ENCODE measurements around the gene YDJC. TPM values are rescaled to one million over a fixed set of nuclear protein-coding genes. Genes with fewer than 3 reads are reported as not detected.
A peak's percentile ranks its signal among the peaks of the same experiment; 100 is the strongest.
"Not testable (repeated sequence)": the region's sequence is repeated elsewhere in the genome, so short reads cannot be mapped to it uniquely, and the experiment has no call there.

The YDJC gene
- total RNA-seq, 2 donors from 2014 or later, result 16.4 to 19.9 TPM

DNA sequence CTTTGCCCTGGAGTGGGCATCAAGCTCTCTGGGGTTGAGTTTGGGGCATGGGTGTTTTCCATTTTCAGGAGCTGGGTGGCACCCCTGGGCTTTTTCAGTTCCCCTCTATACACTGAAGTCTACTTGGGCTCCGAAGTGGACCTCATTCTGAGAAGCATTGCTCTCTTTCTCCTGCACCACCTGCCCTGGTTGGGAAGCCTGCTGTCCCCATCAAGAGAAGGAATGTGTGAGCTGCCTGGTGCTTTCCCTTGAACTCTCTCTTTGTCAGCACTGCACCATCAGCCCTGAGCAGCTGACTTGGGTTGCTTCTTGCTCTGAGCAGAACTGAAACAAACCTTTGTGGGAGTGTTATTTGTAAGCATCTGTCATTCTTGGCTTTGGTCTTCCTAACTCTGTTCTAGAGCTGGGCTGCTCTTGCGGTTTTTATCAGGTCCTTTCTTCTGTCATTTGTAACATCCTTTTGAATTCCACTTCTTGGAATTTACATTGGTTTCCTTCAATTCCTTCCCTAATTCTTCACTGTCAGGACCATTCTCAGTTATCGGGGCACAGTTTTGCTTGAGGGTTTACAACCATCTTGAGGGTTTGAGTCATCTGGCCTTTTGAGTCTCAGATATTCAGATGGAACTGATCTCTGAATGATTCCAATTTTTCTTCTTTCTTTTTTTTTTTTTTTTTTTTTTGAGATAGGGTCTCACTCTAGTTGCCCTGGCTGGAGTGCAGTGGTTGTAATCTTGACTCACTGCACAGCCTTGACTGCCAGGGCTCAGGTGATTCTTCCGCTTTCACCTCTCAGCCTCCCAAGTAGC, 41.8 kb downstream of the YDJC start:
- no peaks in the 10 kb centered on the region for H3K27me3 Mint-ChIP-seq (ENCODE audit: insufficient read depth)
- no peaks in the 10 kb centered on the region for H3K27me3 ChIP-seq (ENCODE audit: control insufficient read depth, insufficient read depth, low read length, poor library complexity, severe bottlenecking)
- 93 to 97% methylated on average over 2 to 4 of the region's 4 CpGs for WGBS, 2 experiments (ENCODE audit: insufficient coverage in 1 of 2, insufficient read length in 1 of 2)
- no peak for TF ChIP-seq CTCF (conservative IDR thresholded peaks at IDR 0.05)
- no peak overlapping the region for H3K27ac ChIP-seq (ENCODE audit: low read depth, low read length)
- H3K4me1 Mint-ChIP-seq, result peaks cover 12% of the 10 kb centered on the region
- H3K9me3 ChIP-seq (ENCODE audit: control insufficient read depth, low read length), result no peaks in the 10 kb centered on the region
- peaks cover 45% of the 10 kb centered on the region for H3K36me3 ChIP-seq (ENCODE audit: control insufficient read depth, insufficient read depth, low read length)
- H3K4me1 ChIP-seq (ENCODE audit: control insufficient read depth, insufficient read depth, low read length), result no peaks in the 10 kb centered on the region
- H3K27ac Mint-ChIP-seq, result peak overlapping the region; percentile 33
- H3K4me3 Mint-ChIP-seq, result no peak overlapping the region
- H3K9me3 Mint-ChIP-seq, result no peaks in the 10 kb centered on the region
- H3K9ac ChIP-seq (ENCODE audit: extremely low read depth, low read length, poor library complexity, severe bottlenecking), result no peak overlapping the region
- H3K4me3 ChIP-seq (ENCODE audit: low read length), result no peak overlapping the region
- H3K36me3 Mint-ChIP-seq (ENCODE audit: low read depth), result peaks cover 33% of the 10 kb centered on the region
- DNase-seq, result no peak

- no peak overlapping the region for H3K9ac ChIP-seq (ENCODE audit: extremely low read depth, low read length, poor library complexity, severe bottlenecking)
- H3K4me3 Mint-ChIP-seq, result no peak overlapping the region
- no peaks in the 10 kb centered on the region for H3K4me1 ChIP-seq (ENCODE audit: control insufficient read depth, insufficient read depth, low read length)
- no peaks in the 10 kb centered on the region for H3K9me3 ChIP-seq (ENCODE audit: control insufficient read depth, low read length)
- 94 to 100% methylated on average over 1 to 2 of the region's 2 CpGs for WGBS, 2 experiments (ENCODE audit: insufficient coverage in 1 of 2, insufficient read length in 1 of 2)
- H3K4me3 ChIP-seq (ENCODE audit: low read length), result no peak overlapping the region
- TF ChIP-seq CTCF (conservative IDR thresholded peaks at IDR 0.05), result no peak
- no peak for DNase-seq
- H3K36me3 ChIP-seq (ENCODE audit: control insufficient read depth, insufficient read depth, low read length), result peaks cover 27% of the 10 kb centered on the region
- H3K27me3 ChIP-seq (ENCODE audit: control insufficient read depth, insufficient read depth, low read length, poor library complexity, severe bottlenecking), result no peaks in the 10 kb centered on the region
- H3K27ac Mint-ChIP-seq, result peak overlapping the region; percentile 12
- peaks cover 21% of the 10 kb centered on the region for H3K36me3 Mint-ChIP-seq (ENCODE audit: low read depth)
- no peaks in the 10 kb centered on the region for H3K27me3 Mint-ChIP-seq (ENCODE audit: insufficient read depth)
- H3K9me3 Mint-ChIP-seq, result no peaks in the 10 kb centered on the region
- peaks cover 6% of the 10 kb centered on the region for H3K4me1 Mint-ChIP-seq
- H3K27ac ChIP-seq (ENCODE audit: low read depth, low read length), result no peak overlapping the region
Observed at GRCh38 chr22:21585389-21585788, 44.4 kb downstream of the YDJC start.

DNA sequence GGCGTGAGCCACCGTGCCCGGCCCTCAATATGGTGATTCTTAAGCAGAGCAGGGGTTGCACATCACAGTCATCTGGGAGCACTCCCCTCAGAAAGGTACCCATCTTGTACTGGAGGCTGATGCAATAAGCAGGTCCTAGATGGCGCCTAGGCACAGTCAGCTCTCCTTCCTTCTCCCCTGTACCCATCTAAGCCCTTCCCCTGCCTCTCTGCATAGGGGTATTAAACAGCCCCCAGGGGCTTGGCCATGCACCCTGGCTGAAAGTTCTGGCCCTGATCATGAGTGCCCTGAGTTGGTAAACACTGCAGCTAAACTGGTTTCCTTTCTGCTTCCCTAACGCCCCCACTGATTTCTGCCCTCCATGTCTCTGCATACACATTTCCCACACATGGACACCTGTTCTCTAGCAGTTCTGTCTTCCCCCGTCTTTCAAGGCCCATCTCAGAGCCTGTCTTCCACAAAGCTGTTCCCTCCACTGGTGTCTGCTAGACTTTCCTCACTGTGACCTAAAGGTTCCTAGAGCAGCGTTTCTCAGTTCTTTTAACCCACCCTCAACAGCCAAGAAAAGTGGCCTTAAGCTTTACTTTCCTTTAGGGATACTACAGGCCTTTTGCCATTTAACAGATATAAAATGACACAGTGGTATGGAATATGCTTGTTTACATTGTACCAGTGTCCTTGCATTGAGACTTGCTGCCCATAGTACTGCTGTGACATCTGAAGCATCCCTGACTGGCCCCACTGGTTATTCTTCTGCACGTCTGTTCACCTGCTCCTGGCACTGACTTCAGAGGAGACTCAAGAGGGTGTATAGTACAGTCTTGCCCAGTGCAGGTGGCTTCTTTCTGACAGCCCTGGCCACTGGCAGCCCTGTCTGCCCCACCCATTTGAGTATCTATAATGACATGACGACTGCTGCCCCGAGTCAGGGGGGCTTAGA, 46.8 kb downstream of the YDJC start:
- H3K27me3 ChIP-seq (ENCODE audit: control insufficient read depth, insufficient read depth, low read length, poor library complexity, severe bottlenecking), result no peaks in the 10 kb centered on the region
- 95 to 99% methylated on average over 9 to 10 of the region's 10 CpGs for WGBS, 2 experiments (ENCODE audit: insufficient coverage in 1 of 2, insufficient read length in 1 of 2)

DNA sequence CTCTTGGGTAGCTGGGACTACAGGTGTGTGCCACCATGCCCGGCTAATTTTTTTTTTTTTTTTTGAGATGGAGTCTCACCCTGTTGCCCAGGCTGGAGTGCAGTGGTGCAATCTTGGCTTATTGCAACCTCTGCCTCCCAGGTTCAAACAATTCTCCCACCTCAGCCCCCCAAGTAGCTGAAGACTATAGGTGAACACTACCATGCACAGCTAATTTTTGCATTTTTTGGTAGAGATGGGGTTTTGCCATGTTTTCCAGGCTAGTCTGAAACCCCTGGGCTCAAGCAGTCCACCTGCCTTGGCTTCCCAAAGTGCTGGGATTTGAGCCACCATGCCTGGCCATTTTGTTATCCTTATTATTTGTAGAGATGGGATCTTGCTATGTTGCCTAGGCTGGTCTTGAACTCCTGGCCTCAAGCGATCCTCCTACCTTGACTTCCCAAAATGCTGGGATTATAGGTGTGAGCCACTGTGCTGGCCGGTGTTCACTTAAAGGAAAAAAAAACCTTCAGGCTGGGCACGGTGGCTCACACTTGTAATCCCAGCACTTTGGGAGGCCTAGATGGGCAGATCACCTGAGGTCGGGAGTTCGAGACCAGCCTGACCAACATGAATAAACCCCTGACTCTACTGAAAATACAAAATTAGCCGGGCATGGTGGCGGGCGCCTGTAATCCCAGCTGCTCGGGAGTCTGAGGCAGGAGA, 48.7 kb downstream of the YDJC start:
- H3K36me3 Mint-ChIP-seq (ENCODE audit: low read depth), result peaks cover 17% of the 10 kb centered on the region
- H3K27ac Mint-ChIP-seq; H3K4me1 Mint-ChIP-seq; H3K4me3 Mint-ChIP-seq; H3K4me1 ChIP-seq (ENCODE audit: control insufficient read depth, insufficient read depth, low read length); H3K9me3 ChIP-seq (ENCODE audit: control insufficient read depth, low read length); H3K27me3 ChIP-seq (ENCODE audit: control insufficient read depth, insufficient read depth, low read length, poor library complexity, severe bottlenecking); H3K4me3 ChIP-seq (ENCODE audit: low read length); H3K9ac ChIP-seq (ENCODE audit: extremely low read depth, low read length, poor library complexity, severe bottlenecking); H3K27me3 Mint-ChIP-seq (ENCODE audit: insufficient read depth); H3K9me3 Mint-ChIP-seq; DNase-seq; H3K27ac ChIP-seq (ENCODE audit: low read depth, low read length): not testable (repeated sequence)
- peaks cover 24% of the 10 kb centered on the region for H3K36me3 ChIP-seq (ENCODE audit: control insufficient read depth, insufficient read depth, low read length)
- 93 to 95% methylated on average over 8 to 10 of the region's 10 CpGs for WGBS, 2 experiments (ENCODE audit: insufficient coverage in 1 of 2, insufficient read length in 1 of 2)

More for the DNA sequence above, 46.8 kb downstream of the YDJC start:
- no peaks in the 10 kb centered on the region for H3K9me3 ChIP-seq (ENCODE audit: control insufficient read depth, low read length)
- peaks cover 24% of the 10 kb centered on the region for H3K36me3 ChIP-seq (ENCODE audit: control insufficient read depth, insufficient read depth, low read length)
- no peak overlapping the region for H3K27ac ChIP-seq (ENCODE audit: low read depth, low read length)
- TF ChIP-seq CTCF (conservative IDR thresholded peaks at IDR 0.05), result no peak
- Mint-ChIP-seq H3K9me3 (no peaks in the 10 kb centered on the region), H3K27me3 (ENCODE audit: insufficient read depth) (no peaks in the 10 kb centered on the region), H3K36me3 (ENCODE audit: low read depth) (peaks cover 19% of the 10 kb centered on the region), H3K27ac (no peak overlapping the region), H3K4me1 (peaks cover 1% of the 10 kb centered on the region), H3K4me3 (no peak overlapping the region)
- H3K9ac ChIP-seq (ENCODE audit: extremely low read depth, low read length, poor library complexity, severe bottlenecking), result no peak overlapping the region
- H3K4me1 ChIP-seq (ENCODE audit: control insufficient read depth, insufficient read depth, low read length), result no peaks in the 10 kb centered on the region
- H3K4me3 ChIP-seq (ENCODE audit: low read length), result no peak overlapping the region
- no peak for DNase-seq

Measured in endodermal cell (in vitro differentiated cells).